ENCODE data around the gene EML1. TPM values are rescaled to one million over a fixed set of nuclear protein-coding genes. Genes with fewer than 3 reads are reported as not detected.

The EML1 gene
- total RNA-seq, 3 donors from 2014 or later, result 5.4 to 82.5 (median 8.1) TPM

DNA sequence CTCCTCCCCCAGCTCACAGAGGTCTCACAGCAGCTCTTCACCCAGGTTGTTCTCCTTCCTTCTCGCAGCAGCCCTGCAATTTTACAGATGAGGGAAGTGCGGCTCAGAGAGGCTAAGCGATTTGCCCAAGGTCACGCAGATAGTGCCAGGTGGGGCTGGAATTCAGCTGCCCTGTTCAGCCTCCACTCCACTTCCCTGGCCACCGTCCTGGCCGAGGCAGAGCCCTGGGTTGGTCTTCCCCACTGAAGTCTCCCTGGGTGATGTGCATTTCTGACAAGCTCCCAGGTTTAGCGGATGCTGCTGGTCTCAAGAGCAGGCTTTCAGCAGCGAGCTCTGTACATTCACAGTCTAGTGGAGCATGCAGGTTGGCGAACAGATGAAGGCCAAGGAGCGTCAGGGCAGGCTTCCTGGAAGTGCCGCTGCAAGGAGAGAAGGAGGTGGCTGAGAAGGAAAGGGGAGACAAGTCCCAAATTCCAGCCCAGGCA is 28.9 kb upstream of the EML1 start:
- H3K4me1 ChIP-seq (ENCODE audit: low read depth), result no peaks in the 10 kb centered on the region
- TF ChIP-seq, protein P1, sequence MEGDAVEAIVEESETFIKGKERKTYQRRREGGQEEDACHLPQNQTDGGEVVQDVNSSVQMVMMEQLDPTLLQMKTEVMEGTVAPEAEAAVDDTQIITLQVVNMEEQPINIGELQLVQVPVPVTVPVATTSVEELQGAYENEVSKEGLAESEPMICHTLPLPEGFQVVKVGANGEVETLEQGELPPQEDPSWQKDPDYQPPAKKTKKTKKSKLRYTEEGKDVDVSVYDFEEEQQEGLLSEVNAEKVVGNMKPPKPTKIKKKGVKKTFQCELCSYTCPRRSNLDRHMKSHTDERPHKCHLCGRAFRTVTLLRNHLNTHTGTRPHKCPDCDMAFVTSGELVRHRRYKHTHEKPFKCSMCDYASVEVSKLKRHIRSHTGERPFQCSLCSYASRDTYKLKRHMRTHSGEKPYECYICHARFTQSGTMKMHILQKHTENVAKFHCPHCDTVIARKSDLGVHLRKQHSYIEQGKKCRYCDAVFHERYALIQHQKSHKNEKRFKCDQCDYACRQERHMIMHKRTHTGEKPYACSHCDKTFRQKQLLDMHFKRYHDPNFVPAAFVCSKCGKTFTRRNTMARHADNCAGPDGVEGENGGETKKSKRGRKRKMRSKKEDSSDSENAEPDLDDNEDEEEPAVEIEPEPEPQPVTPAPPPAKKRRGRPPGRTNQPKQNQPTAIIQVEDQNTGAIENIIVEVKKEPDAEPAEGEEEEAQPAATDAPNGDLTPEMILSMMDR (IDR thresholded peaks at IDR 0.05), result no peak

DNA sequence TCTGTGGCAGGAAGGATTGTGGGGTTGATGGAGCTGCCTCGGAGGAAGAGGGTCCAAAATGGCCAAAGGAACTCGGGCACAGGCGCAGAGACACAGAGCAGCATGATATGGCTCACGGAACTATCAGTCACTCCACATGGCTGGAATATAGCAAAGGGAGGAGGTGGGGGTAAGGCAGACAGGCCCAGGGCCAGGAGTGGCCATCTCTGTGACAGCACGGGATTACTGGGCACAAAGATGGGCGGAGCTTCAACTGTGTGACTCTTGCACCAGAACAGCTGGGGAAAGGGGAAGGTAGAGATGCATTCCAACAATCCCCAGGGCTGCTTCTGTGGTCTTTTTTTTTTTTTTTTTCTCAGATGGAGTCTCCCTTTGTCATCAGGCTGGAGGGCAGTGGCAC is 24.8 kb upstream of the EML1 start:
- no peak for DNase-seq

More for the DNA sequence above, 28.9 kb upstream of the EML1 start:
- no peak for DNase-seq
- no peak for ATAC-seq
- no peaks in the 10 kb centered on the region for H3K9me3 ChIP-seq
- no peak overlapping the region for H3K4me3 ChIP-seq
- intact Hi-C loops (cut with DNase I, micrococcal nuclease), result no loop called here
- H3K36me3 ChIP-seq (ENCODE audit: low read depth), result no peaks in the 10 kb centered on the region

DNA sequence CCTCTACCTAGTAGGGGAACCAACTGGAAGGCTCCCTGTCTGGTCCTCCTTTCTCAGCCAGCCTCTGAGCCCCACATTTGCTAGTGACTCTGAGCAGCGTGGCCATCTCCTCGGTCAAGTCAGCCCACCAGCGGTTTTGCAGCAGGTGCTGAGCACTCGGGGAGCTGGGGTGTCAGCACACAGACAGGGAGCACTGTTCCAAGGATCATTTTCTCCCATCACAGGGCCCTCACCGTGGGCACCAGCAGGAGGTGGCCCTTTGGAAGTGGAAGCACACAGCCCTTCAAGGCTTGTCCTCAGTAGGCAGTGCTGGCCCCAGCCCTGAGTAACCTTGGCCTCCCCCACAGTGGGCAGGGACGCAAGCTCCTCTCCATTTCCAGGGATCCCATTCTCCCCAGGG is 24.1 kb upstream of the EML1 start:
- no peaks in the 10 kb centered on the region for H3K36me3 ChIP-seq (ENCODE audit: low read depth)
- intact Hi-C loops (cut with DNase I, micrococcal nuclease), result no loop called here
- TF ChIP-seq, protein P1 (IDR thresholded peaks at IDR 0.05), result no peak
- no peak for DNase-seq
- no peak overlapping the region for H3K4me3 ChIP-seq
- ATAC-seq, result no peak
- H3K4me1 ChIP-seq (ENCODE audit: low read depth), result no peaks in the 10 kb centered on the region
- H3K9me3 ChIP-seq, result no peaks in the 10 kb centered on the region

More for the DNA sequence above, 24.8 kb upstream of the EML1 start:
- intact Hi-C loops (cut with DNase I, micrococcal nuclease), result no loop called here
- TF ChIP-seq, protein P1 (IDR thresholded peaks at IDR 0.05), result no peak
- no peak overlapping the region for H3K4me3 ChIP-seq
- H3K9me3 ChIP-seq, result no peaks in the 10 kb centered on the region
- ATAC-seq, result peak; percentile 8
- H3K4me1 ChIP-seq (ENCODE audit: low read depth), result no peaks in the 10 kb centered on the region
- H3K36me3 ChIP-seq (ENCODE audit: low read depth), result no peaks in the 10 kb centered on the region

DNA sequence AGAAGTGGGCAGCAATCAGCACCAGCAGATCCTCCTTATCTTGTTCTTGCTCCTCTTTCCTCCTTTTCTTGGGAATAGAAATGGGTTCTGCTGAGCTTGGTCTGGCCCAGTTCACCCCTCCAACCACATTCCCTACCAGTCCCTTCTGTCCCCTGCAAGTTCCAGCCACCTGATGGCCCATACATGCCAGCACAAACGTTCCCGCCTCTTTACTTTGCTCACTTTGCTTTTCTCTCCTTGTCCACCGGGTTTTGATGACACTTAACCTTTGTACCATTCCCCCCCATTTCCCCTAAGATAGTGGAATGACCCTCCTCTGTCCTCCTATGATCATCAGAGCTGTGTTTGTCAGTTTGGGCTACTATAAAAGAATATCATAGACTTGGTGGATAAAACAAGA is 23.4 kb upstream of the EML1 start:
- DNase-seq, result no peak
- intact Hi-C loops (cut with DNase I, micrococcal nuclease), result no loop called here
- H3K4me1 ChIP-seq (ENCODE audit: low read depth), result no peaks in the 10 kb centered on the region

DNA sequence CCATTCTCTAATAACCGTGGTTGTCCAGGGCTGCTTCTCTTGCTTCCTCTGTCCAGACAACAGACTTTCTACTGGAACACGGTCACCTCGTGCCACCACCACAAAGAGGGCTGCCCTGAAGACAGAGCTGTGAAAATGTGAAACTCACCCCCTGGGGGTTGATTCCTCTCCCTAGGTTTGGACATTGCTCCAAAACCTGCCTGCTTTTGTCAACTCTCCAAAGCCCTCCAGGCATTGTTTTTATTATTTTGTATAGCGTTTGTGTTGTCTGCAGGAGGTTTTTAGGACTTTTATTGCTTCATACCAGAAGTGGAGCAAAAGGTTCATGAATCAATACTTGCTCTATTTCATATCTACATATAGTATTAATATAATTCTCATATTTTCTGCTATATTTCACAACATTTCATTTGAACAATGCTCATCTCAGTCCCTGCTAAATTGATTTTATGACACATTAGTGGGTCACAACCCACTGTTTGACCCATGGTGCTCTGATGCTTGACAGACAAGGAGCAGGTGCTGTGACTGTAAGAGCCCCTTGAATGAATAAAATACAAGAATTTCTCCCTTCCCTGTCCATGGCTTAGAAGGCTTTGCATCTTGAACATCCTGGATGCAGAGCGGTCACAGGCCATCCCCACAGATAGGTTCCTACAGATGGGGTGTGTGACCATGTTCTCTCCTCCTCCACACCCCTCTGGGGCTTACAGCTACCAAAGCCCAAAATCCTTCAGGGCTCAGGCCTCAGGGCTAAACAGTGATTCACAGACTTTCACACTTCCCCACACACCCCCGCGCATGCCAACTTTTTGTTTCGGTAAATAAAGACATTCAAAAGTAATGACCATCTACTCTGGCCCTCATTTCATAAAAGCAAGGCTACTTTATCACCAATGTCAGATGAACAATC is 20.6 kb upstream of the EML1 start:
- no peaks in the 10 kb centered on the region for H3K4me1 ChIP-seq (ENCODE audit: low read depth)
- no peaks in the 10 kb centered on the region for H3K9me3 ChIP-seq
- no peak overlapping the region for H3K4me3 ChIP-seq
- DNase-seq (no peak), ATAC-seq (no peak)
- H3K36me3 ChIP-seq (ENCODE audit: low read depth), result no peaks in the 10 kb centered on the region
- TF ChIP-seq, protein P1 (IDR thresholded peaks at IDR 0.05), result no peak
- intact Hi-C loops (cut with DNase I, micrococcal nuclease), result no loop called here

More for the DNA sequence above, 23.4 kb upstream of the EML1 start:
- TF ChIP-seq, protein P1 (IDR thresholded peaks at IDR 0.05), result no peak
- Histone ChIP-seq H3K36me3 (ENCODE audit: low read depth) (no peaks in the 10 kb centered on the region), H3K4me3 (no peak overlapping the region), H3K9me3 (no peaks in the 10 kb centered on the region)
- ATAC-seq, result no peak
